ENCODE results near the gene DHRS1. TPM values are rescaled to one million over a fixed set of nuclear protein-coding genes. Genes with fewer than 3 reads are reported as not detected.
A peak's percentile ranks its signal among the peaks of the same experiment; 100 is the strongest.

DHRS1 gene
- total RNA-seq, 1 experiment from 2014 or later, result 41.4 TPM

GRCh38 chr14:24307156-24307574 lies 7.6 kb upstream of the DHRS1 start:
- H3K4me2 ChIP-seq, result no peak overlapping the region
- no peaks in the 10 kb centered on the region; the same call in 1 of the 2 replicates for H3K36me3 ChIP-seq (ENCODE audit: low read depth)
- H3K4me3 ChIP-seq, result no peak overlapping the region
- H3F3A ChIP-seq (ENCODE audit: insufficient read depth, low read depth), result no peaks in the 10 kb centered on the region
- TF ChIP-seq CTCF (conservative IDR thresholded peaks at IDR 0.05) (no peak), EZH2 (IDR thresholded peaks at IDR 0.05; ENCODE audit: low read depth) (no peak)
- BruUV-seq (replicated peaks), result no TSS peak
- no peaks in the 10 kb centered on the region for H3K79me2 ChIP-seq (ENCODE audit: low read depth)
- H3K4me1 ChIP-seq (replicated peaks; ENCODE audit: insufficient read depth), result no peaks in the 10 kb centered on the region
- no peak for DNase-seq
- no peak overlapping the region for H3K27ac ChIP-seq
- intact Hi-C loops (cut with micrococcal nuclease; ENCODE audit: unreplicated experiment), result no loop called here
- CTCF ChIA-PET, result interaction anchor here (0.5 to 1.1 kb wide), 3 partner anchors 60 to 212 kb away, joined by 3 to 21 read pairs (median 4); no protein-coding TSS in a partner anchor
- H3K9me2 ChIP-seq (ENCODE audit: insufficient read depth), result no peaks in the 10 kb centered on the region
- POLR2A ChIA-PET (ENCODE audit: unreplicated experiment), result interaction anchor here (0.6 kb wide), 2 partner anchors 130 to 213 kb away, joined by 3 to 4 read pairs; partner anchors contain the start of gene PCK2
- H3K27me3 ChIP-seq (ENCODE audit: insufficient read depth, low read depth), result no peaks in the 10 kb centered on the region
- H3K9me3 ChIP-seq (ENCODE audit: insufficient read depth, low read depth), result no peaks in the 10 kb centered on the region
- H2AFZ ChIP-seq, result no peak overlapping the region
- H4K20me1 ChIP-seq (ENCODE audit: insufficient read depth), result no peaks in the 10 kb centered on the region

GRCh38 chr14:24304019-24304387 lies 4.4 kb upstream of the DHRS1 start:
- Histone ChIP-seq H3K27ac (no peak overlapping the region), H3K9me3 (ENCODE audit: insufficient read depth, low read depth) (no peaks in the 10 kb centered on the region), H3K4me1 (replicated peaks; ENCODE audit: insufficient read depth) (peaks cover 9% of the 10 kb centered on the region; the same call in 1 of the 2 replicates), H4K20me1 (ENCODE audit: insufficient read depth) (no peaks in the 10 kb centered on the region), H3K4me3 (no peak overlapping the region), H3K79me2 (ENCODE audit: low read depth) (peaks cover 22% of the 10 kb centered on the region), H3K4me2 (no peak overlapping the region), H3K36me3 (ENCODE audit: low read depth) (no peaks in the 10 kb centered on the region; the same call in 1 of the 2 replicates), H3K9me2 (ENCODE audit: insufficient read depth) (no peaks in the 10 kb centered on the region), H2AFZ (no peak overlapping the region), H3F3A (ENCODE audit: insufficient read depth, low read depth) (no peaks in the 10 kb centered on the region), H3K27me3 (ENCODE audit: insufficient read depth, low read depth) (no peaks in the 10 kb centered on the region)
- no peak for DNase-seq
- CTCF ChIA-PET, result no interaction called here
- POLR2A ChIA-PET (ENCODE audit: unreplicated experiment), result interaction anchor here (0.6 kb wide), 1 partner anchor 98 kb away, joined by 3 read pairs; no protein-coding TSS in a partner anchor
- intact Hi-C loops (cut with micrococcal nuclease; ENCODE audit: unreplicated experiment), result no loop called here
- BruUV-seq (replicated peaks), result no TSS peak
- TF ChIP-seq EZH2 (IDR thresholded peaks at IDR 0.05; ENCODE audit: low read depth), result no peak
- TF ChIP-seq CTCF (conservative IDR thresholded peaks at IDR 0.05), result no peak

GRCh38 chr14:24300326-24300980 lies 873 bp upstream of the DHRS1 start:
- no peaks in the 10 kb centered on the region for H3F3A ChIP-seq (ENCODE audit: insufficient read depth, low read depth)
- BruUV-seq (replicated peaks), result no TSS peak
- peaks cover 28% of the 10 kb centered on the region for H3K79me2 ChIP-seq (ENCODE audit: low read depth)
- TF ChIP-seq CTCF (conservative IDR thresholded peaks at IDR 0.05) (no peak), EZH2 (IDR thresholded peaks at IDR 0.05; ENCODE audit: low read depth) (no peak)
- DNase-seq, result no peak
- CTCF ChIA-PET, result interaction anchor here (1.4 kb wide), 1 partner anchor 57 kb away, joined by 4 read pairs; no protein-coding TSS in a partner anchor
- H3K27me3 ChIP-seq (ENCODE audit: insufficient read depth, low read depth), result no peaks in the 10 kb centered on the region
- peaks cover 16% of the 10 kb centered on the region for H3K4me1 ChIP-seq (replicated peaks; ENCODE audit: insufficient read depth)
- no peaks in the 10 kb centered on the region; the same call in 1 of the 2 replicates for H3K36me3 ChIP-seq (ENCODE audit: low read depth)
- intact Hi-C loops (cut with micrococcal nuclease; ENCODE audit: unreplicated experiment), result no loop called here
- peak overlapping the region; percentile 88 for H3K4me3 ChIP-seq
- no peaks in the 10 kb centered on the region for H3K9me3 ChIP-seq (ENCODE audit: insufficient read depth, low read depth)
- H4K20me1 ChIP-seq (ENCODE audit: insufficient read depth), result no peaks in the 10 kb centered on the region
- POLR2A ChIA-PET (ENCODE audit: unreplicated experiment), result interaction anchor here (0.5 to 1.4 kb wide), 7 partner anchors 13 to 87 kb away, joined by 3 to 19 read pairs (median 3); partner anchors contain the start of genes CHMP4A, MDP1 and TINF2
- no peaks in the 10 kb centered on the region for H3K9me2 ChIP-seq (ENCODE audit: insufficient read depth)
- H3K4me2 ChIP-seq, result peak overlapping the region; percentile 92
- peak overlapping the region; percentile 53; the same call in 1 of the 2 replicates for H3K27ac ChIP-seq
- H2AFZ ChIP-seq, result peak overlapping the region; percentile 96

Data from PC-9 (cell line).